H9 (cell line): Measurements from ENCODE around the gene PTGER4. TPM values are rescaled to one million over a fixed set of nuclear protein-coding genes. Genes with fewer than 3 reads are reported as not detected.

Source experiments
- DNase-seq: peaks from one replicate; pipeline ENCODE4 v3.0.0-alpha.2; 2017
- H2AFZ ChIP-seq: one replicate; pipeline ENCODE4 v1.6.1; 2013; ENCODE audit warnings: mild to moderate bottlenecking, low read length, control low read depth, moderate library complexity
- H2AK5ac ChIP-seq: 2 replicates; pipeline ENCODE4 v1.6.1; 2013; ENCODE audit warnings: low read length, control low read depth, mixed read lengths; ENCODE audit not compliant: insufficient read length
- H2BK120ac ChIP-seq: one replicate; pipeline ENCODE4 v1.6.1; 2013; ENCODE audit warnings: low read depth, mild to moderate bottlenecking, low read length, control low read depth, inconsistent platforms; ENCODE audit not compliant: poor library complexity, severe bottlenecking
- H2BK12ac ChIP-seq: 2 replicates; pipeline ENCODE4 v1.6.1; 2013; ENCODE audit warnings: low read length, control low read depth, mixed read lengths, low read depth; ENCODE audit not compliant: insufficient read length
- H2BK15ac ChIP-seq: 2 replicates; pipeline ENCODE4 v1.6.1; 2013; ENCODE audit warnings: low read depth, low read length, control low read depth
- H2BK20ac ChIP-seq: one replicate; pipeline ENCODE4 v1.6.1; 2013; ENCODE audit warnings: low read depth, mild to moderate bottlenecking, low read length, control low read depth, inconsistent platforms; ENCODE audit not compliant: poor library complexity, severe bottlenecking
- H2BK5ac ChIP-seq: 2 replicates; pipeline ENCODE4 v1.6.1; 2013; ENCODE audit warnings: low read length, control low read depth, mixed read lengths; ENCODE audit not compliant: insufficient read length
- H3K14ac ChIP-seq: 2 replicates; pipeline ENCODE4 v1.6.1; 2013; ENCODE audit warnings: low read length, control low read depth; ENCODE audit not compliant: insufficient read depth
- H3K18ac ChIP-seq: 2 replicates; pipeline ENCODE4 v1.6.1; 2013; ENCODE audit warnings: low read depth, mild to moderate bottlenecking, mixed read lengths, low read length, control low read depth; ENCODE audit not compliant: insufficient read length
- H3K23ac ChIP-seq: 2 replicates; pipeline ENCODE4 v1.6.1; 2013; ENCODE audit warnings: low read length, control low read depth, mixed read lengths, low read depth; ENCODE audit not compliant: insufficient read length
- H3K23me2 ChIP-seq: 2 replicates; pipeline ENCODE4 v1.6.1; 2013; ENCODE audit warnings: low read depth, mild to moderate bottlenecking, mixed read lengths, low read length, control low read depth; ENCODE audit not compliant: insufficient read length, poor library complexity, severe bottlenecking
- H3K27ac ChIP-seq: 2 replicates; pipeline ENCODE4 v1.5.1; 2013; ENCODE audit warnings: low read length, control low read depth, mixed read lengths, low read depth; ENCODE audit not compliant: insufficient read length
- H3K27me3 ChIP-seq: 2 replicates; pipeline ENCODE4 v1.6.1; 2013; ENCODE audit warnings: low read length, control low read depth, inconsistent platforms; ENCODE audit not compliant: insufficient read depth
- H3K4ac ChIP-seq: 2 replicates; pipeline ENCODE4 v1.6.1; 2013; ENCODE audit warnings: low read depth, mild to moderate bottlenecking, control low read depth, inconsistent platforms, low read length, moderate library complexity
- H3K4me1 ChIP-seq: 2 replicates; pipeline ENCODE4 v1.6.1; 2013; ENCODE audit warnings: low read length, control low read depth, inconsistent platforms; ENCODE audit not compliant: insufficient read depth
- H3K4me2 ChIP-seq: 2 replicates; pipeline ENCODE4 v1.6.1; 2013; ENCODE audit warnings: low read length, control low read depth, mixed read lengths; ENCODE audit not compliant: insufficient read length, insufficient read depth
- H3K56ac ChIP-seq: 2 replicates; pipeline ENCODE4 v1.6.1; 2013; ENCODE audit warnings: low read depth, mild to moderate bottlenecking, mixed read lengths, low read length, control low read depth; ENCODE audit not compliant: insufficient read length
- H3K79me1 ChIP-seq: 2 replicates; pipeline ENCODE4 v1.6.1; 2013; ENCODE audit warnings: low read depth, mild to moderate bottlenecking, moderate library complexity, low read length, control low read depth, inconsistent platforms; ENCODE audit not compliant: insufficient read depth, poor library complexity, severe bottlenecking
- H3K79me2 ChIP-seq: 2 replicates; pipeline ENCODE4 v1.6.1; 2013; ENCODE audit warnings: low read length, control low read depth, inconsistent platforms; ENCODE audit not compliant: insufficient read depth
- H3K9ac ChIP-seq: 2 replicates; pipeline ENCODE4 v1.6.1; 2013; ENCODE audit warnings: low read length, control low read depth, mixed read lengths; ENCODE audit not compliant: insufficient read length; ENCODE audit errors: extremely low read depth
- H3K9me3 ChIP-seq: one replicate; pipeline ENCODE4 v1.6.1; 2013; ENCODE audit warnings: low read depth, low read length, inconsistent platforms; ENCODE audit not compliant: control insufficient read depth
- H3T11ph ChIP-seq: one replicate; pipeline ENCODE4 v1.6.1; 2013; ENCODE audit warnings: mild to moderate bottlenecking, low read length, control low read depth, inconsistent platforms
- H4K20me1 ChIP-seq: one replicate; pipeline ENCODE4 v1.6.1; 2013; ENCODE audit not compliant: control insufficient read depth, insufficient read length, insufficient read depth
- H4K5ac ChIP-seq: 2 replicates; pipeline ENCODE4 v1.6.1; 2013; ENCODE audit warnings: low read depth, mild to moderate bottlenecking, mixed read lengths, low read length, control low read depth; ENCODE audit not compliant: insufficient read length
- H4K8ac ChIP-seq: replicated peaks from 2 replicates; pipeline ENCODE4 v1.6.1; 2013; ENCODE audit warnings: low read length, control low read depth, mixed read lengths, low read depth; ENCODE audit not compliant: insufficient read length
- H4K91ac ChIP-seq: 2 replicates; pipeline ENCODE4 v1.6.1; 2013; ENCODE audit warnings: low read depth, mild to moderate bottlenecking, moderate library complexity, mixed read lengths, low read length, control low read depth; ENCODE audit not compliant: insufficient read length
- H3K27ac Mint-ChIP-seq, 3 experiments: 2 replicates in 2 of 3; 3 replicates in 1 of 3; pipeline ENCODE4 v1.8.0; 2020 to 2021; ENCODE audit warnings: mixed read lengths in 3 of 3, mild to moderate bottlenecking in 1 of 3, moderate library complexity in 1 of 3
- H3K27me3 Mint-ChIP-seq: 2 replicates; pipeline ENCODE4 v1.8.0; 2021; ENCODE audit warnings: low read depth, mild to moderate bottlenecking, moderate library complexity, mixed read lengths
- H3K36me3 Mint-ChIP-seq, 3 experiments: 2 replicates in 2 of 3; 3 replicates in 1 of 3; pipeline ENCODE4 v1.8.0; 2020 to 2021; ENCODE audit warnings: low read depth in 3 of 3, mixed read lengths in 3 of 3; ENCODE audit not compliant: insufficient read depth in 1 of 3
- H3K4me1 Mint-ChIP-seq, 2 experiments: 2 replicates each; pipeline ENCODE4 v1.8.0; 2020; ENCODE audit warnings: mixed read lengths in 2 of 2
- H3K4me3 Mint-ChIP-seq, 2 experiments: 2 replicates in 1 of 2; 3 replicates in 1 of 2; pipeline ENCODE4 v1.8.0; 2020 to 2021; ENCODE audit warnings: mild to moderate bottlenecking in 2 of 2, mixed read lengths in 2 of 2, moderate library complexity in 1 of 2
- H3K9me3 Mint-ChIP-seq, 2 experiments: 2 replicates in 1 of 2; 3 replicates in 1 of 2; pipeline ENCODE4 v1.8.0; 2020; ENCODE audit warnings: mild to moderate bottlenecking in 2 of 2, mixed read lengths in 2 of 2, moderate library complexity in 1 of 2
- CTCF ChIP-seq: fragments of 200-600 bp; sonication (generic); conservative IDR thresholded peaks from 3 replicates; pipeline ENCODE4 v1.8.0; 2021; ENCODE audit warnings: antibody characterized with exemption, mild to moderate bottlenecking
- WGBS: extraction: QIAGEN DNeasy Blood & Tissue Kit; methylation state at CpG from one replicate; pipeline ENCODE4 v1.1.7; 2013; ENCODE audit warnings: missing lambda C conversion rate, low lambda C conversion rate, mixed read lengths; ENCODE audit not compliant: insufficient read length; ENCODE audit errors: extremely low coverage; 5-methylcytosine and 5-hydroxymethylcytosine counted together
- total RNA-seq: library from RNA; stranded (reverse); gene quantifications from 2 replicates; pipeline ENCODE4 v1.2.1, GENCODE V29; 2021

PTGER4 gene
- total RNA-seq, 1 experiment from 2014 or later, result 0.35 TPM

GRCh38 chr5:40685976-40686486 is 6.3 kb downstream of the PTGER4 start:
- H2BK5ac ChIP-seq, result no peak overlapping the region
- H3K23me2 ChIP-seq, result peaks cover 11% of the 10 kb centered on the region
- H3T11ph ChIP-seq, result no peak overlapping the region
- Mint-ChIP-seq H3K36me3 (peaks cover 0 to 3% (median 0%) of the 10 kb centered on the region in 3 experiments; a peak in 1 of 7 replicates), H3K27me3 (peaks cover 32% of the 10 kb centered on the region), H3K9me3 (peaks cover 0 to 3% of the 10 kb centered on the region in 2 experiments; a peak in 2 of 5 replicates), H3K4me3 (no peak overlapping the region), H3K4me1 (peaks cover 12% of the 10 kb centered on the region in 2 experiments), H3K27ac (no peak overlapping the region)
- no peak for TF ChIP-seq CTCF
- no peak overlapping the region for H4K8ac ChIP-seq
- no peak overlapping the region for H2BK15ac ChIP-seq
- no peaks in the 10 kb centered on the region for H3K4me1 ChIP-seq
- no peak overlapping the region for H3K23ac ChIP-seq
- no CpG with 5 or more reads among the region's 1 CpG for WGBS
- H3K14ac ChIP-seq, result no peak overlapping the region
- H3K4me2 ChIP-seq, result no peak overlapping the region
- H3K27me3 ChIP-seq, result peaks cover 18% of the 10 kb centered on the region
- no peak overlapping the region for H3K27ac ChIP-seq
- no peak overlapping the region for H4K5ac ChIP-seq
- H3K18ac ChIP-seq, result no peak overlapping the region
- H4K20me1 ChIP-seq, result no peaks in the 10 kb centered on the region
- no peak overlapping the region for H4K91ac ChIP-seq
- H3K79me1 ChIP-seq, result no peaks in the 10 kb centered on the region
- H2BK120ac ChIP-seq, result no peak overlapping the region
- no peak overlapping the region for H2BK20ac ChIP-seq
- H2AK5ac ChIP-seq, result no peak overlapping the region
- no peak for DNase-seq
- H2BK12ac ChIP-seq, result no peak overlapping the region
- no peak overlapping the region for H3K4ac ChIP-seq
- H3K9me3 ChIP-seq, result no peaks in the 10 kb centered on the region
- no peak overlapping the region for H3K56ac ChIP-seq
- H3K79me2 ChIP-seq, result no peaks in the 10 kb centered on the region
- H2AFZ ChIP-seq, result no peak overlapping the region
- no peak overlapping the region for H3K9ac ChIP-seq
